ENCODE results near the gene NPC1L1. TPM values are rescaled to one million over a fixed set of nuclear protein-coding genes. Genes with fewer than 3 reads are reported as not detected.

Gene NPC1L1
- total RNA-seq, 1 donor from 2014 or later: not detected

- DNase-seq: no peak
- Mint-ChIP-seq H3K27ac (ENCODE audit: unreplicated experiment) (no peak overlapping the region), H3K27me3 (ENCODE audit: unreplicated experiment) (no peaks in the 10 kb centered on the region)
These were observed 8.3 kb upstream of the NPC1L1 start for GRCh38 chr7:44549457-44549856.

GRCh38 chr7:44548893-44549292, 7.8 kb upstream of the NPC1L1 start:
- H3K9me3 Mint-ChIP-seq (ENCODE audit: unreplicated experiment): no peaks in the 10 kb centered on the region
- no peak for DNase-seq
- no peak for TF ChIP-seq CTCF (IDR thresholded peaks at IDR 0.05; ENCODE audit: partially characterized antibody, unreplicated experiment)
- H3K4me1 Mint-ChIP-seq (ENCODE audit: low read depth, unreplicated experiment): peaks cover 3% of the 10 kb centered on the region
- H3K27ac Mint-ChIP-seq (ENCODE audit: unreplicated experiment): no peak overlapping the region
- H3K36me3 Mint-ChIP-seq (ENCODE audit: unreplicated experiment): no peaks in the 10 kb centered on the region
- no peaks in the 10 kb centered on the region for H3K27me3 Mint-ChIP-seq (ENCODE audit: unreplicated experiment)
- H3K4me3 Mint-ChIP-seq (ENCODE audit: unreplicated experiment): no peak overlapping the region

More at GRCh38 chr7:44549457-44549856, 8.3 kb upstream of the NPC1L1 start:
- H3K4me3 Mint-ChIP-seq (ENCODE audit: unreplicated experiment): no peak overlapping the region
- peaks cover 3% of the 10 kb centered on the region for H3K4me1 Mint-ChIP-seq (ENCODE audit: low read depth, unreplicated experiment)
- no peaks in the 10 kb centered on the region for H3K9me3 Mint-ChIP-seq (ENCODE audit: unreplicated experiment)
- no peaks in the 10 kb centered on the region for H3K36me3 Mint-ChIP-seq (ENCODE audit: unreplicated experiment)
- no peak for TF ChIP-seq CTCF (IDR thresholded peaks at IDR 0.05; ENCODE audit: partially characterized antibody, unreplicated experiment)

GRCh38 chr7:44547536-44548231, 6.6 kb upstream of the NPC1L1 start:
- peaks cover 3% of the 10 kb centered on the region for H3K27me3 Mint-ChIP-seq (ENCODE audit: unreplicated experiment)
- no peaks in the 10 kb centered on the region for H3K36me3 Mint-ChIP-seq (ENCODE audit: unreplicated experiment)
- peaks cover 4% of the 10 kb centered on the region for H3K9me3 Mint-ChIP-seq (ENCODE audit: unreplicated experiment)
- no peak overlapping the region for H3K27ac Mint-ChIP-seq (ENCODE audit: unreplicated experiment)
- TF ChIP-seq CTCF (IDR thresholded peaks at IDR 0.05; ENCODE audit: partially characterized antibody, unreplicated experiment): no peak
- no peak for DNase-seq
- H3K4me1 Mint-ChIP-seq (ENCODE audit: low read depth, unreplicated experiment): peaks cover 4% of the 10 kb centered on the region
- no peak overlapping the region for H3K4me3 Mint-ChIP-seq (ENCODE audit: unreplicated experiment)

GRCh38 chr7:44541876-44542610, 913 bp upstream of the NPC1L1 start:
- Mint-ChIP-seq H3K4me3 (ENCODE audit: unreplicated experiment) (no peak overlapping the region), H3K9me3 (ENCODE audit: unreplicated experiment) (peaks cover 6% of the 10 kb centered on the region), H3K27ac (ENCODE audit: unreplicated experiment) (no peak overlapping the region), H3K27me3 (ENCODE audit: unreplicated experiment) (peaks cover 15% of the 10 kb centered on the region), H3K4me1 (ENCODE audit: low read depth, unreplicated experiment) (peaks cover 4% of the 10 kb centered on the region), H3K36me3 (ENCODE audit: unreplicated experiment) (no peaks in the 10 kb centered on the region)
- DNase-seq: no peak
- TF ChIP-seq CTCF (IDR thresholded peaks at IDR 0.05; ENCODE audit: partially characterized antibody, unreplicated experiment): no peak

GRCh38 chr7:44540592-44541027, 520 bp downstream of the NPC1L1 start:
- H3K4me1 Mint-ChIP-seq (ENCODE audit: low read depth, unreplicated experiment): peaks cover 4% of the 10 kb centered on the region
- no peak overlapping the region for H3K27ac Mint-ChIP-seq (ENCODE audit: unreplicated experiment)
- H3K36me3 Mint-ChIP-seq (ENCODE audit: unreplicated experiment): no peaks in the 10 kb centered on the region
- no peak overlapping the region for H3K4me3 Mint-ChIP-seq (ENCODE audit: unreplicated experiment)
- no peak for DNase-seq
- H3K27me3 Mint-ChIP-seq (ENCODE audit: unreplicated experiment): peaks cover 15% of the 10 kb centered on the region
- no peak for TF ChIP-seq CTCF (IDR thresholded peaks at IDR 0.05; ENCODE audit: partially characterized antibody, unreplicated experiment)
- H3K9me3 Mint-ChIP-seq (ENCODE audit: unreplicated experiment): peaks cover 6% of the 10 kb centered on the region

All from glutamatergic neuron (in vitro differentiated cells).